Choroid plexus epithelial cell (primary cell): ENCODE measurements around the gene AP4E1.
A peak's percentile ranks its signal among the peaks of the same experiment; 100 is the strongest.
"Not testable (repeated sequence)": the region's sequence is repeated elsewhere in the genome, so short reads cannot be mapped to it uniquely, and the experiment has no call there.

Source experiments
- DNase-seq: peaks from one replicate; pipeline ENCODE4 v3.0.0-alpha.2; 2010; ENCODE audit warnings: low read depth
- H3K4me3 ChIP-seq: 2 replicates; pipeline ENCODE4 v1.5.1; 2011; ENCODE audit warnings: low read depth, mild to moderate bottlenecking, control low read depth, low read length, moderate library complexity
- TF ChIP-seq, protein P1 (sequence below): conservative IDR thresholded peaks from 2 replicates; pipeline ENCODE4 v1.5.1; 2011; ENCODE audit warnings: low read depth, mild to moderate bottlenecking, control low read depth, inconsistent platforms, low read length, moderate library complexity

AP4E1 gene

DNA sequence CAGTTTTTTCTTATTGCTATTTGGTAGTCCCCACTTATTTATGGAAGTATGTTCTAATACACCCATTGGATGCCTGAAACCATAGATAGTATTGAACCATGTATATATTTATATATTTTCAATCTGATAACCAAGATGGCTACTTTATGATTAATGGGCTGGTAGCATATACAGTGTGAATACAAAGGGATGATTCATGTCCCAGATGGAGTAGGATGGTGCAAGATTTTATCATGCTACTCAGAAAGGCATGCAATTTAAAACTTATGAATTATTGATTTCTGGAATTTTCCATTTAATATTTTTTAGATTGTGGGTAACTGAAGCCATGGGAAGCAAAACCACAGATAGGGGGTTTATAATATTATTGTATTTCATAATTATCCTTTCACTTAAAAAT lies 35.2 kb downstream of the AP4E1 start:
- TF ChIP-seq, protein P1, sequence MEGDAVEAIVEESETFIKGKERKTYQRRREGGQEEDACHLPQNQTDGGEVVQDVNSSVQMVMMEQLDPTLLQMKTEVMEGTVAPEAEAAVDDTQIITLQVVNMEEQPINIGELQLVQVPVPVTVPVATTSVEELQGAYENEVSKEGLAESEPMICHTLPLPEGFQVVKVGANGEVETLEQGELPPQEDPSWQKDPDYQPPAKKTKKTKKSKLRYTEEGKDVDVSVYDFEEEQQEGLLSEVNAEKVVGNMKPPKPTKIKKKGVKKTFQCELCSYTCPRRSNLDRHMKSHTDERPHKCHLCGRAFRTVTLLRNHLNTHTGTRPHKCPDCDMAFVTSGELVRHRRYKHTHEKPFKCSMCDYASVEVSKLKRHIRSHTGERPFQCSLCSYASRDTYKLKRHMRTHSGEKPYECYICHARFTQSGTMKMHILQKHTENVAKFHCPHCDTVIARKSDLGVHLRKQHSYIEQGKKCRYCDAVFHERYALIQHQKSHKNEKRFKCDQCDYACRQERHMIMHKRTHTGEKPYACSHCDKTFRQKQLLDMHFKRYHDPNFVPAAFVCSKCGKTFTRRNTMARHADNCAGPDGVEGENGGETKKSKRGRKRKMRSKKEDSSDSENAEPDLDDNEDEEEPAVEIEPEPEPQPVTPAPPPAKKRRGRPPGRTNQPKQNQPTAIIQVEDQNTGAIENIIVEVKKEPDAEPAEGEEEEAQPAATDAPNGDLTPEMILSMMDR, result no peak
- H3K4me3 ChIP-seq, result no peak overlapping the region
- peak; percentile 15 for DNase-seq

DNA sequence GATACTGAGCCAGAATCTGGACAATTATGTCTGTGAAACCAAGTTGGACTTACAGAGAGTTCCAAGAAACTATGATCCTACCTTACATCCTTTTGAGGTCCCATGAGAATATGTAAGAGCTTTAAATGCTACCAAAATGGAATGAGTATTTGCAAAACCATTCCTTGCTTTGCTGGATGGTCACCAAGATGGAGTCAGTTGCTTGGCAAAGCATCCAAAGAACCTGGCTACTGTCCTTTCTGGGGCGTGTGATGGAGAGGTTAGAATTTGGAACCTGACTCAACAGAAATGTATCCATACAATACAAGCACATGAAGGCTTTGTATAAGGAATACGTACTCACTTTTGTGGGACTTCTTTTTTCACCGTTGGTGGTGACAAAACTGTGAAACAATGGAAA lies 36.2 kb downstream of the AP4E1 start:
- DNase-seq, result no peak
- H3K4me3 ChIP-seq, result no peak overlapping the region
- TF ChIP-seq, protein P1, result no peak

DNA sequence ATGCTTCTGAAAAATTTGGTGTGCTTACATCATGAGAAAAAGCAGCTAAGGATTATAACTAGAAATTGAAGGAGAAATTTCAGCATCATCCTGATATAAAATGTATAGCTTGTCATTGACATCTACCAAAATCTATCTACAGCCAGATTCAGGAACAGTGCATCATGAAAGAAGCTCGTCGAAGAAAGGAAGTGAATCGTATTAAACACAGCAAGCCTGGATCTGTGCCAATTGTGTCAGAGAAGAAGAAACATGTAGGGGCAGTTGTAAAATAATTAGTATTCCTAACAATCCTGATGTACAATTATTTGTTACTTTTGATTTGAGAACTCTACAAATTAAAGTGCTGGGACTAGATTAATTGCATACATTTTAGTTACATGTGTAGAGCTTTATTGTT lies 37.2 kb downstream of the AP4E1 start:
- TF ChIP-seq, protein P1, result no peak
- peak; percentile 48 for DNase-seq
- no peak overlapping the region for H3K4me3 ChIP-seq

DNA sequence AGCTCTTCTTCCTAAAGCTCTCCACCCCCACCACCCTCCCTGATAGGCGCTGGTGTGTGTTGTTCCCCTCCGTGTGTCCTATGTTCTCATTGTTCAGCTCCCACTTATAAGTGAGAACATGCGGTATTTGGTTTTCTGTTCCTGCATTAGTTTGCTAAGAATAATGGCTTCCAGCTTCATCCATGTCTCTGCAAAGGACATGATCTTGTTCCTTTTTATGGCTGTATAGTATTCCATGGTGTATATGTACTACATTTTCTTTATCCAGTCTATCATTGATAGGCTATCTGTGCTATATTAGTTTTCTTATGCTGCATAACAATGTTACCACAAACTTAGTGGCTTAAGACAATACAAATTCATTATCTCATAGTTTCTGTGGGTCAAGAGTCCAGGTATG lies 42.3 kb downstream of the AP4E1 start:
- DNase-seq, H3K4me3 ChIP-seq: not testable (repeated sequence)

DNA sequence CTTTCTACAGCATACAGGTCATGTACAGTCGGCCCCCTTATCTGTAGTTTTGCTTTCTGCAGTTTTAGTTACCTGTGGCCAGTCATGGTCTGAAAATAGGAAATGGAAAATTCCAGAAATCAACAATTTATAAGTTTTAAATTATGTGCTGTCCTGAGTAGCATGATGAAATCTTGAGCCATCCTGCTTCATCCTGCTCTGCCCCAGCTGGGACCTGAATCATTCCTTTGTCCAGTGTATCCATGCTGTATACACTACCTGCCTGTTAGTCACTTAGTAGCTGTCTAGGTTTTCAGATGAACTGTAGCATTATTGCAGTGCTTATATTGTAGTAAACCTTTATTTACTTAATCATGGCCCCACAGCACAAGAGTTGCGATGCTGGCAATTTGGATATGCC lies 44.8 kb downstream of the AP4E1 start:
- no peak overlapping the region for H3K4me3 ChIP-seq
- TF ChIP-seq, protein P1, result no peak
- DNase-seq, result peak; percentile 60

DNA sequence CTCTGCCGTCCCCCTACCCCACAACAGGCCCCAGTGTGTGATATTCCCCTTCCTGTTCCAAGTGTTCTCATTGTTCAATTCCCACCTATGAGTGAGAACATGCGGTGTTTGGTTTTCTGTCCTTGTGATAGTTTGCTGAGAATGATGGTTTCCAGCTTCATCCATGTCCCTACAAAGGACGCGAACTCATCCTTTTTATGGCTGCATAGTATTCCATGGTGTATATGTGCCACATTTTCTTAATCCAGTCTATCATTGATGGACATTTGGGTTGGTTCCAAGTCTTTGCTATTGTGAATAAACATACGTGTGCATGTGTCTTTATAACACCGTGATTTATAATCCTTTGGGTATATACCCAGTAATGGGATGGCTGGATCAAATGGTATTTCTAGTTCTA lies 46.4 kb downstream of the AP4E1 start:
- H3K4me3 ChIP-seq, DNase-seq: not testable (repeated sequence)

DNA sequence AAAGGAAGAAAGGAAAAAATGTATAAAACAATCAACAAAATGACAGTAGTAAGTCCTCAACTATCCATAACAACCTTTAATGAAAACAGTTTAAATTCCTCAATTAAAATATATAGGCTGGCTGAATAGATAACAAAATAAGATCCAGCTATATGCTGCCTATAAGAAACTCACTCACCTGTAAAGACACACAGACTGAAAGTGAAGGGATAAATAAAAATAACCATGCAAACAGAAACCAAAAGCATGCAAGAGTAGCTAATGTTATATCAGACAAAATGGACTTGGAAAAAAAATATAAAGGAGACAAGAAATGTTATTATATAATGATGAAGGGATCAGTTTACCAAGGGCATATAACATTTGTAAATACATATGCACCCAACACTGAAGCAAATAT lies 51.2 kb downstream of the AP4E1 start:
- DNase-seq, result no peak
- no peak overlapping the region for H3K4me3 ChIP-seq
- TF ChIP-seq, protein P1, result no peak

DNA sequence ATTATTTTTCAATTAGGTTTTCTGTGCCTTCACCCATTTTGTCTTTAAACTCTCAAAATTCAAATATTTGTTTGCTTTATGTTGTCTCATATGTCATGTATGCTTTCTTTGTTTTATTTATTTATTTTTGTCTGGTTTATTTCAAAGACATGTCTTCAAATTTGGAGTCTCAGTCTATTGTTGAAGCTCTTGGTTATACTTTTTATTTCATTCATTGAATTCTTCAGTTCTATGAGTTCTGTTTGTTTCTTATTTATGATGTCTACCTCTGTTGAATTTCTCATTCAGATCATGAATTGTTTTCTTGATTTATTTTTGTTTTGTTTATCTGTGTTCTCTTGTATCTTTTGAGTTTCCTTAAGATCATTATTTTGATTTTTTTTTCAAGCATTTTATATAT lies 55.6 kb downstream of the AP4E1 start:
- no peak for DNase-seq
- no peak overlapping the region for H3K4me3 ChIP-seq
- TF ChIP-seq, protein P1, result no peak
